ENCODE results near the gene CD59. TPM values are rescaled to one million over a fixed set of nuclear protein-coding genes. Genes with fewer than 3 reads are reported as not detected.
A peak's percentile ranks its signal among the peaks of the same experiment; 100 is the strongest.

CD59 gene
- total and polyA plus RNA-seq, 2 donors (not counting 3 experiments of a cell fraction or from before 2014, with no cell fraction given): 992 to 1,084 TPM

DNA sequence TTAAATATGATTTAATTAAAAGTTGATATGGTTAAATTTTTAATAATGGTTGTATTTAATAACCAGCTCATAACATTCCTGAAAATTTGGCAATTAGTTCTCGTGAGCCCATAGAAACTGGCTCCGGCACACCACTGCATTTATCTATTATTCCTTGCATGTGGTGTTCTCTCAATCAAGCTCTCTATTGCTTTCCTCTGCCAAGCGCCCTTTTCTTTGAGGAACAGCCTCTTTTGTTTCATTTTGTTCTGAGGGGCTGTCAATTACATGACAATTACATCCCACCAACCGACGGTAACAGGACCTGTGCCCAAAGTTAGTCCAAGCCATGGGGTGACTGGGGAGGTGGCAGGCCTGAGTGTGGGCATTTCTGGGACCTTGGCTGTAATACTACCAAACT lies 43.7 kb downstream of the CD59 start:
- Histone ChIP-seq H3K9me1 (replicated peaks; ENCODE audit: control insufficient read depth, extremely low read depth, insufficient read depth, low read length) (no peaks in the 10 kb centered on the region), H3K79me2 (ENCODE audit: control insufficient read depth, insufficient read depth, low read length) (no peaks in the 10 kb centered on the region), H4K20me1 (replicated peaks; ENCODE audit: control insufficient read depth, extremely low read depth, insufficient read depth, low read length) (no peaks in the 10 kb centered on the region), H3K27me3 (ENCODE audit: control insufficient read depth in 2 of 2, insufficient read depth in 2 of 2, low read length in 2 of 2) (no peaks in the 10 kb centered on the region), H3K27ac (ENCODE audit: insufficient read depth, low read depth, low read length) (peak overlapping the region; percentile 91), H3K4me2 (ENCODE audit: insufficient read depth, low read length) (peak overlapping the region; percentile 44), H3K9ac (replicated peaks; ENCODE audit: extremely low read depth, insufficient read depth, low read length) (peak overlapping the region; percentile 93), H3K9me3 (replicated peaks; ENCODE audit: control insufficient read depth, insufficient read depth, low read length) (no peaks in the 10 kb centered on the region), H3K4me3 (replicated peaks in 1 of 3; ENCODE audit: insufficient read depth in 1 of 3, low read depth in 1 of 3, low read length in 3 of 3) (no peak overlapping the region), H2AFZ (ENCODE audit: low read depth, low read length) (no peak overlapping the region), H3K36me3 (ENCODE audit: control insufficient read depth in 2 of 2, extremely low read depth in 1 of 2, insufficient read depth in 2 of 2, low read length in 2 of 2) (no peaks in the 10 kb centered on the region), H3K4me1 (ENCODE audit: control insufficient read depth, extremely low read depth, insufficient read depth, low read length) (peaks cover 69% of the 10 kb centered on the region)
- POLR2A ChIA-PET: interaction anchor here (0.8 to 4.5 kb wide), 4 partner anchors 9 to 50 kb away, joined by 3 to 73 read pairs (median 3); partner anchors contain the start of genes C11orf91 and CD59
- TF ChIP-seq POLR2AphosphoS5 (IDR thresholded peaks at IDR 0.05; ENCODE audit: insufficient read depth, low read depth, low read length) (no peak), POLR2A (IDR thresholded peaks at IDR 0.05; ENCODE audit: low read depth, low read length) (no peak), JUN (IDR thresholded peaks at IDR 0.05; ENCODE audit: borderline replicate concordance, insufficient read depth, insufficient read length, low read depth) (no peak)
- BruUV-seq (replicated peaks): TSS peak; percentile 48
- CTCF ChIA-PET: interaction anchor here (0.6 to 12.5 kb wide), 10 partner anchors 10 to 531 kb away, joined by 3 to 171 read pairs (median 5); partner anchors contain the start of genes C11orf91, CD59 and CSTF3
- FAIRE-seq (no peak), DNase-seq (ENCODE audit: low read depth, low spot score) (no peak)
- dilution Hi-C loops (cut with MboI; ENCODE audit: extremely low pct_ligation_motif_present, low sequenced_read_pairs): no loop called here
- intact Hi-C loops (cut with micrococcal nuclease): loop anchor here (1.0 kb wide), 1 partner anchor 9 kb away; no protein-coding TSS in a partner anchor

- Histone ChIP-seq H3K4me3 (replicated peaks in 1 of 3; ENCODE audit: insufficient read depth in 1 of 3, low read depth in 1 of 3, low read length in 3 of 3) (peak overlapping the region in 1 of 3 experiments; percentile 8), H3K27me3 (ENCODE audit: control insufficient read depth in 2 of 2, insufficient read depth in 2 of 2, low read length in 2 of 2) (no peaks in the 10 kb centered on the region), H4K20me1 (replicated peaks; ENCODE audit: control insufficient read depth, extremely low read depth, insufficient read depth, low read length) (no peaks in the 10 kb centered on the region), H3K4me1 (ENCODE audit: control insufficient read depth, extremely low read depth, insufficient read depth, low read length) (peaks cover 69% of the 10 kb centered on the region), H3K79me2 (ENCODE audit: control insufficient read depth, insufficient read depth, low read length) (no peaks in the 10 kb centered on the region), H3K9me1 (replicated peaks; ENCODE audit: control insufficient read depth, extremely low read depth, insufficient read depth, low read length) (no peaks in the 10 kb centered on the region), H3K9ac (replicated peaks; ENCODE audit: extremely low read depth, insufficient read depth, low read length) (peak overlapping the region; percentile 93), H3K36me3 (ENCODE audit: control insufficient read depth in 2 of 2, extremely low read depth in 1 of 2, insufficient read depth in 2 of 2, low read length in 2 of 2) (no peaks in the 10 kb centered on the region), H3K4me2 (ENCODE audit: insufficient read depth, low read length) (peak overlapping the region; percentile 44), H3K27ac (ENCODE audit: insufficient read depth, low read depth, low read length) (peak overlapping the region; percentile 91), H3K9me3 (replicated peaks; ENCODE audit: control insufficient read depth, insufficient read depth, low read length) (no peaks in the 10 kb centered on the region), H2AFZ (ENCODE audit: low read depth, low read length) (no peak overlapping the region)
- peak; percentile 98 for DNase-seq (ENCODE audit: low read depth, low spot score)
- peak; percentile 92 for FAIRE-seq
- ChIA-PET CTCF (interaction anchor here (0.6 to 12.5 kb wide), 11 partner anchors 11 to 531 kb away, joined by 3 to 171 read pairs (median 5); partner anchors contain the start of genes C11orf91, CD59 and CSTF3), POLR2A (interaction anchor here (0.6 to 4.5 kb wide), 5 partner anchors 9 to 50 kb away, joined by 3 to 73 read pairs (median 3); partner anchors contain the start of genes C11orf91 and CD59)
- no TSS peak for BruUV-seq (replicated peaks)
- intact Hi-C loops (cut with micrococcal nuclease): loop anchor here (1.0 kb wide), 1 partner anchor 9 kb away; no protein-coding TSS in a partner anchor
- dilution Hi-C loops (cut with MboI; ENCODE audit: extremely low pct_ligation_motif_present, low sequenced_read_pairs): no loop called here
- TF ChIP-seq JUN (IDR thresholded peaks at IDR 0.05; ENCODE audit: borderline replicate concordance, insufficient read depth, insufficient read length, low read depth) (peak; percentile 90), GATA2 (IDR thresholded peaks at IDR 0.05; ENCODE audit: insufficient read depth, insufficient read length, low read depth, low read length) (no peak), MAX (IDR thresholded peaks at IDR 0.05; ENCODE audit: insufficient read depth, insufficient read length) (no peak), EZH2 (IDR thresholded peaks at IDR 0.05; ENCODE audit: borderline replicate concordance, low read depth, low read length, severe bottlenecking) (no peak), MYC (IDR thresholded peaks at IDR 0.05; ENCODE audit: low read depth, low read length) (no peak), FOS (IDR thresholded peaks at IDR 0.05; ENCODE audit: borderline replicate concordance, insufficient read depth, low read length) (peak; percentile 71), POLR2A (IDR thresholded peaks at IDR 0.05; ENCODE audit: low read depth, low read length) (peak; percentile 54), POLR2AphosphoS5 (IDR thresholded peaks at IDR 0.05; ENCODE audit: insufficient read depth, low read depth, low read length) (peak; percentile 80)
- TF ChIP-seq, protein P1, sequence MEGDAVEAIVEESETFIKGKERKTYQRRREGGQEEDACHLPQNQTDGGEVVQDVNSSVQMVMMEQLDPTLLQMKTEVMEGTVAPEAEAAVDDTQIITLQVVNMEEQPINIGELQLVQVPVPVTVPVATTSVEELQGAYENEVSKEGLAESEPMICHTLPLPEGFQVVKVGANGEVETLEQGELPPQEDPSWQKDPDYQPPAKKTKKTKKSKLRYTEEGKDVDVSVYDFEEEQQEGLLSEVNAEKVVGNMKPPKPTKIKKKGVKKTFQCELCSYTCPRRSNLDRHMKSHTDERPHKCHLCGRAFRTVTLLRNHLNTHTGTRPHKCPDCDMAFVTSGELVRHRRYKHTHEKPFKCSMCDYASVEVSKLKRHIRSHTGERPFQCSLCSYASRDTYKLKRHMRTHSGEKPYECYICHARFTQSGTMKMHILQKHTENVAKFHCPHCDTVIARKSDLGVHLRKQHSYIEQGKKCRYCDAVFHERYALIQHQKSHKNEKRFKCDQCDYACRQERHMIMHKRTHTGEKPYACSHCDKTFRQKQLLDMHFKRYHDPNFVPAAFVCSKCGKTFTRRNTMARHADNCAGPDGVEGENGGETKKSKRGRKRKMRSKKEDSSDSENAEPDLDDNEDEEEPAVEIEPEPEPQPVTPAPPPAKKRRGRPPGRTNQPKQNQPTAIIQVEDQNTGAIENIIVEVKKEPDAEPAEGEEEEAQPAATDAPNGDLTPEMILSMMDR (IDR thresholded peaks at IDR 0.05; ENCODE audit: extremely low read depth in 1 of 2, insufficient read depth in 1 of 2, low read depth in 1 of 2, low read length in 2 of 2): no peak
Measured at GRCh38 chr11:33692013-33692504, 44.2 kb downstream of the CD59 start.

Data from endothelial cell of umbilical vein (primary cell).